ENCODE data around the gene ARID1B.

The ARID1B gene

DNA sequence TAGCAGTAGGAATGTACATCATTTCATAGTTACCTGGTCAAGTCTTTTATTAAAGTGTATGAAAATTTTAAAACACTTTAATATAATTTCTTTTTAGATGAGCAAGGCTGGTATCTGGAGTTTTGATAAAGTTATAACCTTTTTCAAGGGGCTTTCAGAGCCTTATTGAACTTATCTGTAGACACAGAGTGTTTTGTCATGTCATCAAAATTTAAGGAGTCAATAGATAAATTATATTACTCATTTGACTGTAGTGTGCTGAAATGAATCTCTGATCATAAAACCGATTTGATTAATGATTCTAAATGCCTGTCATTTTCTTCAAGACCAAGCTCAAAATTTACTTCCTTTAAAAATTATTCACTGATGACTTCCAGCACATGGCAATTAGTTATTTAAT, 125.6 kb downstream of the ARID1B start:
- Histone ChIP-seq H3K4me1 (ENCODE audit: control insufficient read depth, insufficient read depth, low read length) (peaks cover 21% of the 10 kb centered on the region), H3K9me3 (ENCODE audit: control insufficient read depth, insufficient read depth, low read depth, low read length) (no peaks in the 10 kb centered on the region), H3K36me3 (ENCODE audit: control insufficient read depth in 2 of 2, insufficient read depth in 1 of 2, low read length in 2 of 2) (0 out of 3 replicates have a peak, but pooled peaks cover 0 to 5% of the 10 kb centered on the region in 2 experiments), H3K27ac (ENCODE audit: extremely low read depth, low read depth, low read length) (no peak overlapping the region), H3K4me3 (ENCODE audit: low read depth, low read length) (no peak overlapping the region)
- TF ChIP-seq ZNF600 (tag by site-specific recombination; IDR thresholded peaks at IDR 0.05), result no peak
- TF ChIP-seq, protein P1, sequence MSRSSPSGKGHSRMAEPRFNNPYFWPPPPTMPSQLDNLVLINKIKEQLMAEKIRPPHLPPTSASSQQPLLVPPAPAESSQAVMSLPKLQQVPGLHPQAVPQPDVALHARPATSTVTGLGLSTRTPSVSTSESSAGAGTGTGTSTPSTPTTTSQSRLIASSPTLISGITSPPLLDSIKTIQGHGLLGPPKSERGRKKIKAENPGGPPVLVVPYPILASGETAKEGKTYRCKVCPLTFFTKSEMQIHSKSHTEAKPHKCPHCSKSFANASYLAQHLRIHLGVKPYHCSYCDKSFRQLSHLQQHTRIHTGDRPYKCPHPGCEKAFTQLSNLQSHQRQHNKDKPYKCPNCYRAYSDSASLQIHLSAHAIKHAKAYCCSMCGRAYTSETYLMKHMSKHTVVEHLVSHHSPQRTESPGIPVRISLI (tag by site-specific recombination; IDR thresholded peaks at IDR 0.05), result 0 out of 2 replicates have a peak, but pooled peaks have one; percentile 43
- TF ChIP-seq, protein P2, sequence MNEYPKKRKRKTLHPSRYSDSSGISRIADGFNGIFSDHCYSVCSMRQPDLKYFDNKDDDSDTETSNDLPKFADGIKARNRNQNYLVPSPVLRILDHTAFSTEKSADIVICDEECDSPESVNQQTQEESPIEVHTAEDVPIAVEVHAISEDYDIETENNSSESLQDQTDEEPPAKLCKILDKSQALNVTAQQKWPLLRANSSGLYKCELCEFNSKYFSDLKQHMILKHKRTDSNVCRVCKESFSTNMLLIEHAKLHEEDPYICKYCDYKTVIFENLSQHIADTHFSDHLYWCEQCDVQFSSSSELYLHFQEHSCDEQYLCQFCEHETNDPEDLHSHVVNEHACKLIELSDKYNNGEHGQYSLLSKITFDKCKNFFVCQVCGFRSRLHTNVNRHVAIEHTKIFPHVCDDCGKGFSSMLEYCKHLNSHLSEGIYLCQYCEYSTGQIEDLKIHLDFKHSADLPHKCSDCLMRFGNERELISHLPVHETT (tag by site-specific recombination; IDR thresholded peaks at IDR 0.05), result no peak
- POLR2A ChIA-PET, result no interaction called here
- CTCF ChIA-PET, result interaction anchor here (0.7 to 1.1 kb wide), 5 partner anchors 9 to 216 kb away, joined by 3 to 4 read pairs (median 3); no protein-coding TSS in a partner anchor

DNA sequence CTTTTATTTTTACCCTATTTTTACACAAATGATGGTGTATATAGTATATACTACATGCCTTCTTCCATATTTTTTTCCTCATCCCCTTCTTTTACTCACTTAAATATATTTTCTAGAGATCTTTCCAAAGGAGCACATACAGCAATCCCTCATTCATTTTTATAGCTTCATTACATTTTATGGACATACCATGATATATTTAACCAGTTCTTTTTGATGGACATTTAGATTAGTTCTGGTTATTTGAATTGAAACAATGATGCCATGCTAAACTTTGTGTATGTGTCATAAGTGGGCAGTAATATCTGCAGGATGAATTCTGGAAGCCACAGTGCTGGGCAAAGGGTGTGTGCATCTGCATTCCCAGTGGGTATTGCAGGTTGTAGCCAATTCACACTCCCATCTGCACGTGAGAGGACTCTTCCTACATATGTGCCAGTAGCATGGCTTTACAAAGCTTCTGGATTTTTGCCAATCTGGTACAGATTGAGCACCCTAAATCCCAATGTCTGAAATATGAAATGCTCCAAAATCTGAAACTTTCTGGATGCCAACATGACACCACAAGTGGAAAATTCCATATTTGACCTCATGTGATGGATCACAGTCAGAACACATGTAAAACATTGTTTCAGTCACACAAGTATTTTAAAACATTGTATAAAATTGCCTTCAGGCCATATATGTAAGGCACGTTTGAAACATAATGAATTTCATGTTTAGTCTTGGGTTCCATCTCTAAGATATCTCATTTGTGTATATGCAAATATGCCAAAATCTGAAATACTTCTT, 127.2 kb downstream of the ARID1B start:
- Histone ChIP-seq H3K4me1 (ENCODE audit: control insufficient read depth, insufficient read depth, low read length) (peaks cover 26% of the 10 kb centered on the region), H3K4me3 (ENCODE audit: low read depth, low read length) (no peak overlapping the region), H3K36me3 (ENCODE audit: control insufficient read depth in 2 of 2, insufficient read depth in 1 of 2, low read length in 2 of 2) (0 out of 3 replicates have a peak, but pooled peaks cover 0 to 5% of the 10 kb centered on the region in 2 experiments), H3K9me3 (ENCODE audit: control insufficient read depth, insufficient read depth, low read depth, low read length) (no peaks in the 10 kb centered on the region), H3K27ac (ENCODE audit: extremely low read depth, low read depth, low read length) (no peak overlapping the region)
- POLR2A ChIA-PET, result interaction anchor here (0.5 kb wide), 1 partner anchor 751 kb away, joined by 3 read pairs; no protein-coding TSS in a partner anchor
- CTCF ChIA-PET, result no interaction called here
- TF ChIP-seq ZNF366 (tag by site-specific recombination; conservative IDR thresholded peaks at IDR 0.05) (0 out of 2 replicates have a peak, but pooled peaks have one; percentile 13), ZNF24 (tag by site-specific recombination; IDR thresholded peaks at IDR 0.05) (no peak), ZNF132 (tag by site-specific recombination; IDR thresholded peaks at IDR 0.05; ENCODE audit: borderline replicate concordance) (no peak), ZNF510 (tag by site-specific recombination; IDR thresholded peaks at IDR 0.05; ENCODE audit: insufficient replicate concordance) (no peak), ZBTB17 (tag by site-specific recombination; IDR thresholded peaks at IDR 0.05) (0 out of 2 replicates have a peak, but pooled peaks have one; percentile 11), ZNF549 (tag by site-specific recombination; IDR thresholded peaks at IDR 0.05) (no peak), MYNN (tag by site-specific recombination; IDR thresholded peaks at IDR 0.05; ENCODE audit: borderline replicate concordance) (no peak), ZNF600 (tag by site-specific recombination; IDR thresholded peaks at IDR 0.05) (peak; percentile 91), ZNF658 (tag by site-specific recombination; IDR thresholded peaks at IDR 0.05) (no peak)
- TF ChIP-seq, protein P3, sequence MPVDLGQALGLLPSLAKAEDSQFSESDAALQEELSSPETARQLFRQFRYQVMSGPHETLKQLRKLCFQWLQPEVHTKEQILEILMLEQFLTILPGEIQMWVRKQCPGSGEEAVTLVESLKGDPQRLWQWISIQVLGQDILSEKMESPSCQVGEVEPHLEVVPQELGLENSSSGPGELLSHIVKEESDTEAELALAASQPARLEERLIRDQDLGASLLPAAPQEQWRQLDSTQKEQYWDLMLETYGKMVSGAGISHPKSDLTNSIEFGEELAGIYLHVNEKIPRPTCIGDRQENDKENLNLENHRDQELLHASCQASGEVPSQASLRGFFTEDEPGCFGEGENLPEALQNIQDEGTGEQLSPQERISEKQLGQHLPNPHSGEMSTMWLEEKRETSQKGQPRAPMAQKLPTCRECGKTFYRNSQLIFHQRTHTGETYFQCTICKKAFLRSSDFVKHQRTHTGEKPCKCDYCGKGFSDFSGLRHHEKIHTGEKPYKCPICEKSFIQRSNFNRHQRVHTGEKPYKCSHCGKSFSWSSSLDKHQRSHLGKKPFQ (tag by site-specific recombination; IDR thresholded peaks at IDR 0.05), result peak; percentile 94

DNA sequence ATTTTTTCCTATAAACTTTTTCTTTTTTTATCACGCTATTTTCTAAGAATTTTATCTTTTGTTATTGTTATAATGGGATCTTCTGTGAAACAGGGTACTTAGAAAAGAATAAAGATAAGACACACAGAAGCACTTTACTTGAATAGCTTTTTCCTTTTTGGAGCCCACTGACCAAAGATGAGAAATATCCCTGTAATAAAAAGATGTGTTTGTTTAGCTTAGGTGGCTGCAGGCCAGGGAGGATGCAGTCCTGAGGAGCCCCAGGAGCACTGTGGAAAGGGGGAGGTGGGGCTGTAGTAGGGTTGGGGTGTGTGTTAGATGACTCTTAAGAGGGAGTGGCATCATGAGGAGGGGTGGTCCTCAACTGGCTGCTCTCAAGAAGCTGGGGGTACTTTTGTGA, 128.6 kb downstream of the ARID1B start:
- Histone ChIP-seq H3K36me3 (ENCODE audit: control insufficient read depth in 2 of 2, insufficient read depth in 1 of 2, low read length in 2 of 2) (0 out of 3 replicates have a peak, but pooled peaks cover 0 to 5% of the 10 kb centered on the region in 2 experiments), H3K4me1 (ENCODE audit: control insufficient read depth, insufficient read depth, low read length) (peaks cover 26% of the 10 kb centered on the region), H3K4me3 (ENCODE audit: low read depth, low read length) (no peak overlapping the region), H3K27ac (ENCODE audit: extremely low read depth, low read depth, low read length) (no peak overlapping the region), H3K9me3 (ENCODE audit: control insufficient read depth, insufficient read depth, low read depth, low read length) (no peaks in the 10 kb centered on the region)
- CTCF ChIA-PET, result interaction anchor here (0.6 to 1.1 kb wide), 3 partner anchors 15 to 389 kb away, joined by 3 to 9 read pairs (median 5); no protein-coding TSS in a partner anchor
- POLR2A ChIA-PET, result interaction anchor here (0.7 kb wide), 1 partner anchor 9 kb away, joined by 4 read pairs; no protein-coding TSS in a partner anchor
- TF ChIP-seq ZNF660 (tag by site-specific recombination; IDR thresholded peaks at IDR 0.05) (no peak), ZNF114 (tag by site-specific recombination; IDR thresholded peaks at IDR 0.05) (no peak), ZNF341 (tag by site-specific recombination; IDR thresholded peaks at IDR 0.05; ENCODE audit: low read depth) (0 out of 2 replicates have a peak, but pooled peaks have one; percentile 12), ZXDB (tag by site-specific recombination; IDR thresholded peaks at IDR 0.05) (peak; percentile 44; the same call in 1 of the 2 replicates)
- TF ChIP-seq, protein P4, sequence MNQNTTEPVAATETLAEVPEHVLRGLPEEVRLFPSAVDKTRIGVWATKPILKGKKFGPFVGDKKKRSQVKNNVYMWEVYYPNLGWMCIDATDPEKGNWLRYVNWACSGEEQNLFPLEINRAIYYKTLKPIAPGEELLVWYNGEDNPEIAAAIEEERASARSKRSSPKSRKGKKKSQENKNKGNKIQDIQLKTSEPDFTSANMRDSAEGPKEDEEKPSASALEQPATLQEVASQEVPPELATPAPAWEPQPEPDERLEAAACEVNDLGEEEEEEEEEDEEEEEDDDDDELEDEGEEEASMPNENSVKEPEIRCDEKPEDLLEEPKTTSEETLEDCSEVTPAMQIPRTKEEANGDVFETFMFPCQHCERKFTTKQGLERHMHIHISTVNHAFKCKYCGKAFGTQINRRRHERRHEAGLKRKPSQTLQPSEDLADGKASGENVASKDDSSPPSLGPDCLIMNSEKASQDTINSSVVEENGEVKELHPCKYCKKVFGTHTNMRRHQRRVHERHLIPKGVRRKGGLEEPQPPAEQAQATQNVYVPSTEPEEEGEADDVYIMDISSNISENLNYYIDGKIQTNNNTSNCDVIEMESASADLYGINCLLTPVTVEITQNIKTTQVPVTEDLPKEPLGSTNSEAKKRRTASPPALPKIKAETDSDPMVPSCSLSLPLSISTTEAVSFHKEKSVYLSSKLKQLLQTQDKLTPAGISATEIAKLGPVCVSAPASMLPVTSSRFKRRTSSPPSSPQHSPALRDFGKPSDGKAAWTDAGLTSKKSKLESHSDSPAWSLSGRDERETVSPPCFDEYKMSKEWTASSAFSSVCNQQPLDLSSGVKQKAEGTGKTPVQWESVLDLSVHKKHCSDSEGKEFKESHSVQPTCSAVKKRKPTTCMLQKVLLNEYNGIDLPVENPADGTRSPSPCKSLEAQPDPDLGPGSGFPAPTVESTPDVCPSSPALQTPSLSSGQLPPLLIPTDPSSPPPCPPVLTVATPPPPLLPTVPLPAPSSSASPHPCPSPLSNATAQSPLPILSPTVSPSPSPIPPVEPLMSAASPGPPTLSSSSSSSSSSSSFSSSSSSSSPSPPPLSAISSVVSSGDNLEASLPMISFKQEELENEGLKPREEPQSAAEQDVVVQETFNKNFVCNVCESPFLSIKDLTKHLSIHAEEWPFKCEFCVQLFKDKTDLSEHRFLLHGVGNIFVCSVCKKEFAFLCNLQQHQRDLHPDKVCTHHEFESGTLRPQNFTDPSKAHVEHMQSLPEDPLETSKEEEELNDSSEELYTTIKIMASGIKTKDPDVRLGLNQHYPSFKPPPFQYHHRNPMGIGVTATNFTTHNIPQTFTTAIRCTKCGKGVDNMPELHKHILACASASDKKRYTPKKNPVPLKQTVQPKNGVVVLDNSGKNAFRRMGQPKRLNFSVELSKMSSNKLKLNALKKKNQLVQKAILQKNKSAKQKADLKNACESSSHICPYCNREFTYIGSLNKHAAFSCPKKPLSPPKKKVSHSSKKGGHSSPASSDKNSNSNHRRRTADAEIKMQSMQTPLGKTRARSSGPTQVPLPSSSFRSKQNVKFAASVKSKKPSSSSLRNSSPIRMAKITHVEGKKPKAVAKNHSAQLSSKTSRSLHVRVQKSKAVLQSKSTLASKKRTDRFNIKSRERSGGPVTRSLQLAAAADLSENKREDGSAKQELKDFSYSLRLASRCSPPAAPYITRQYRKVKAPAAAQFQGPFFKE (tag by site-specific recombination; IDR thresholded peaks at IDR 0.05; ENCODE audit: borderline replicate concordance), result no peak

Measured in HEK293 (cell line).